Endodermal cell (in vitro differentiated cells): ENCODE data around the gene VRTN. TPM values are rescaled to one million over a fixed set of nuclear protein-coding genes. Genes with fewer than 3 reads are reported as not detected.
"Not testable (repeated sequence)": the region's sequence is repeated elsewhere in the genome, so short reads cannot be mapped to it uniquely, and the experiment has no call there.

Experiments used
- DNase-seq: peaks from one replicate; pipeline ENCODE4 v3.0.0-alpha.2; 2017
- H3K27ac ChIP-seq: 2 replicates; pipeline ENCODE4 v1.5.1; 2013; ENCODE audit warnings: mild to moderate bottlenecking, low read depth, low read length, moderate library complexity
- H3K27me3 ChIP-seq: 2 replicates; pipeline ENCODE4 v1.6.1; 2013; ENCODE audit warnings: mild to moderate bottlenecking, low read length, moderate library complexity; ENCODE audit not compliant: insufficient read depth, control insufficient read depth, poor library complexity, severe bottlenecking
- H3K36me3 ChIP-seq: 2 replicates; pipeline ENCODE4 v1.7.0; 2013; ENCODE audit warnings: mild to moderate bottlenecking, low read length, moderate library complexity; ENCODE audit not compliant: control insufficient read depth, insufficient read depth
- H3K4me1 ChIP-seq: one replicate; pipeline ENCODE4 v1.7.0; 2013; ENCODE audit warnings: low read length; ENCODE audit not compliant: control insufficient read depth, insufficient read depth
- H3K4me3 ChIP-seq: 2 replicates; pipeline ENCODE4 v1.5.1; 2013; ENCODE audit warnings: mild to moderate bottlenecking, low read length, moderate library complexity
- H3K9ac ChIP-seq: 2 replicates; pipeline ENCODE4 v1.6.1; 2013; ENCODE audit warnings: mild to moderate bottlenecking, low read length, moderate library complexity; ENCODE audit not compliant: poor library complexity, severe bottlenecking; ENCODE audit errors: extremely low read depth
- H3K9me3 ChIP-seq: 2 replicates; pipeline ENCODE4 v1.6.1; 2013; ENCODE audit warnings: mild to moderate bottlenecking, low read length, moderate library complexity; ENCODE audit not compliant: control insufficient read depth
- H3K27ac Mint-ChIP-seq: 2 replicates; pipeline ENCODE4 v1.8.0; 2020; ENCODE audit warnings: mixed read lengths
- H3K27me3 Mint-ChIP-seq: 2 replicates; pipeline ENCODE4 v1.8.0; 2021; ENCODE audit warnings: mild to moderate bottlenecking, mixed read lengths; ENCODE audit not compliant: insufficient read depth
- H3K36me3 Mint-ChIP-seq: 2 replicates; pipeline ENCODE4 v1.8.0; 2020; ENCODE audit warnings: low read depth, mixed read lengths
- H3K4me1 Mint-ChIP-seq: 2 replicates; pipeline ENCODE4 v1.8.0; 2020; ENCODE audit warnings: mixed read lengths
- H3K4me3 Mint-ChIP-seq: 2 replicates; pipeline ENCODE4 v1.8.0; 2020; ENCODE audit warnings: mild to moderate bottlenecking, moderate library complexity, mixed read lengths
- H3K9me3 Mint-ChIP-seq: 2 replicates; pipeline ENCODE4 v1.8.0; 2020; ENCODE audit warnings: mild to moderate bottlenecking, mixed read lengths
- CTCF ChIP-seq: fragments of 200-600 bp; sonication (generic); conservative IDR thresholded peaks from 2 replicates; pipeline ENCODE4 v1.5.0; 2021; ENCODE audit warnings: antibody characterized with exemption, mild to moderate bottlenecking
- WGBS, 2 experiments: methylation state at CpG; one replicate each; pipeline versions ENCODE4 v1.1.5 to v1.1.7; 2013; ENCODE audit warnings: missing lambda C conversion rate in 2 of 2, mixed read lengths in 1 of 2; ENCODE audit not compliant: insufficient coverage in 1 of 2, insufficient read length in 1 of 2; 5-methylcytosine and 5-hydroxymethylcytosine counted together
- total RNA-seq, 2 donors: library from RNA; stranded (reverse); fragmentation: NEBNext Ultra II Directional in 1 of 2; extraction: Animal tissue kit (Norgen Biotek cat#: 25700) in 1 of 2; gene quantifications; 2 replicates in 1 of 2; 3 replicates in 1 of 2; pipeline ENCODE4 v1.2.1, GENCODE V29; 2021

The VRTN gene
- total RNA-seq, 2 donors from 2014 or later = 61.8 to 108 TPM

DNA sequence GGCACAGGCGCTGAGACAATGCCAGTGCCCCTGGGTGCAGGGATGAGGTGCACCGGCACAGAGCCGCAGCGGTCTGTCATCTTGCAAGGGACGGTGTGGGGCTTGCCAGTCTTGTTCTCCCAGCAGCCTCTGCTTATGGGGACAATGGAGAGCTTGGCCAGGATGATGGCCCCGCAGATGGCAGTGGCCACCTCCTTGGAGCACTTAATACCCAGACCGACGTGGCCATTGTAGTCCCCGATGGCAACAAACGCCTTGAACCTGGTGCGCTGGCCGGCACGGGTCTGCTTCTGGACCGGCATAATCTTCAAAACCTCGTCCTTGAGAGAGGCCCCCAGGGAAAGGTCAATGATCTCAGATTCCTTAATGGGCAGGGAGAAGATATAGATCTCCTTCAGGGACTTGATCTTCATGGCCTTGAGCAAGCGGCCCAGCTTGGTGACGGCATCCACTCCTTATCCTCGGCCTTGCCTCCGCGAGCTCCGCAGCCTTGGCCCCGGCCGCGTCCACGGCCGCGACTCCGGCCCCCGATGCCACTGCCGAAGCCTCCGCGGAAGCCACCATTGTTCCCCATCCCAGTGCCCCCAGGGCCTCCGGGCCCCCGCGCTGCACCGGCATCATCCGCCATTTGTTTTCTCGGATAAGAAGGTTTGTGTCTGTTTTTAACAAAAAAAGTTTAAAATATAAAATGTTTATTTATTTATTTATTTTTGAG lies 29.9 kb downstream of the VRTN start:
- Mint-ChIP-seq H3K27ac (no peak overlapping the region), H3K4me1 (no peaks in the 10 kb centered on the region), H3K4me3 (no peak overlapping the region), H3K36me3 (no peaks in the 10 kb centered on the region), H3K27me3 (no peaks in the 10 kb centered on the region), H3K9me3 (no peaks in the 10 kb centered on the region)
- H3K4me3 ChIP-seq = no peak overlapping the region
- no peaks in the 10 kb centered on the region for H3K27me3 ChIP-seq
- no peak for TF ChIP-seq CTCF
- no peak overlapping the region for H3K9ac ChIP-seq
- no peaks in the 10 kb centered on the region for H3K4me1 ChIP-seq
- H3K27ac ChIP-seq = no peak overlapping the region
- H3K36me3 ChIP-seq = no peaks in the 10 kb centered on the region
- WGBS, 2 experiments = 95 to 98% methylated on average over 21 to 36 of the region's 38 CpGs
- DNase-seq = peak; percentile 31
- H3K9me3 ChIP-seq = no peaks in the 10 kb centered on the region

DNA sequence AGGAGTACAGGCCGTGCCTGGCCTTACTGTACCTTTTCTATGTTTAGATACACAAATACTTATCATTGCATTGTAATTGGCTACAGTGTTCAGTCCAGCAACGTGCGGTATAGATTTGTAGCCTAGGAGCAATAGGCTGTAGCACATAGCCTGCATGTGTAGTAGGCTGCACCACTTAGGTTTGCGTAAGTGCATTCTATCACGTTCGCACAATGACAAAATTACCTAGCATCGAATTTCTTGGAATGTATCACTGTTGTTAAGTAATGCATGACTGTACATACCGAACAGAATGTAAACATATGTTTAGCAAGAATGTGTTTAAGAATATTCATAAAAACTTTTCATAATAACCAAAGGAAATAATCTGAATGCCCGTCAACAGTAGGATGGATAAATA lies 31.9 kb downstream of the VRTN start:
- peak; percentile 7 for DNase-seq
- 97 to 98% methylated on average over 7 to 9 of the region's 9 CpGs for WGBS, 2 experiments
- no peaks in the 10 kb centered on the region for H3K27me3 ChIP-seq
- TF ChIP-seq CTCF = no peak
- no peak overlapping the region for H3K9ac ChIP-seq
- no peaks in the 10 kb centered on the region for H3K27me3 Mint-ChIP-seq
- H3K4me3 Mint-ChIP-seq = no peak overlapping the region
- no peak overlapping the region for H3K4me3 ChIP-seq
- H3K9me3 ChIP-seq = no peaks in the 10 kb centered on the region
- H3K27ac Mint-ChIP-seq = no peak overlapping the region
- H3K27ac ChIP-seq = no peak overlapping the region
- H3K9me3 Mint-ChIP-seq = no peaks in the 10 kb centered on the region
- no peaks in the 10 kb centered on the region for H3K36me3 Mint-ChIP-seq
- no peaks in the 10 kb centered on the region for H3K36me3 ChIP-seq
- no peaks in the 10 kb centered on the region for H3K4me1 Mint-ChIP-seq
- H3K4me1 ChIP-seq = no peaks in the 10 kb centered on the region

DNA sequence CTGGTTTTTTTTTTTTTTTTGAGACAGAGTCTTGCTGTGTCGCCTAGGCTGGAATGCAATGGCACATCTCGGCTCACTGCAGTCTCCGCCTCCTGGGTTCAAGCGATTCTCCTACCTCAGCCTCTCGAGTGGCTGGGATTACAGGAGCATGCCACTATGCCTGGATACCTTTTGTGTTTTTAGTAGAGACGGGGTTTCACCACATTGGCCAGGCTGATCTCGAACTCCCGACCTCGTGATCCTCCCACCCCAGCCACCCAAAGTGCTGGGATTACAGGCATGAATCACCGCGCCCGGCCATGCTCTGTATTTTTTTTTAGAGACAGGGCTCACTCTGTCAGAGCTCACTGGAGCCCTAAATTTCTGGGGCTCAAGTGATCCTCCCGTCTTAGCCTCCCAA lies 32.6 kb downstream of the VRTN start:
- Histone ChIP-seq H3K4me3 (no peak overlapping the region), H3K27me3 (no peaks in the 10 kb centered on the region), H3K27ac (no peak overlapping the region), H3K4me1 (no peaks in the 10 kb centered on the region), H3K36me3 (no peaks in the 10 kb centered on the region), H3K9me3 (no peaks in the 10 kb centered on the region), H3K9ac (no peak overlapping the region)
- peak; percentile 44 for DNase-seq
- H3K9me3 Mint-ChIP-seq = no peaks in the 10 kb centered on the region
- TF ChIP-seq CTCF = no peak
- no peaks in the 10 kb centered on the region for H3K36me3 Mint-ChIP-seq
- no peaks in the 10 kb centered on the region for H3K27me3 Mint-ChIP-seq
- 92 to 94% methylated on average over 12 to 13 of the region's 13 CpGs for WGBS, 2 experiments
- no peak overlapping the region for H3K27ac Mint-ChIP-seq
- H3K4me1 Mint-ChIP-seq = no peaks in the 10 kb centered on the region
- H3K4me3 Mint-ChIP-seq = no peak overlapping the region

DNA sequence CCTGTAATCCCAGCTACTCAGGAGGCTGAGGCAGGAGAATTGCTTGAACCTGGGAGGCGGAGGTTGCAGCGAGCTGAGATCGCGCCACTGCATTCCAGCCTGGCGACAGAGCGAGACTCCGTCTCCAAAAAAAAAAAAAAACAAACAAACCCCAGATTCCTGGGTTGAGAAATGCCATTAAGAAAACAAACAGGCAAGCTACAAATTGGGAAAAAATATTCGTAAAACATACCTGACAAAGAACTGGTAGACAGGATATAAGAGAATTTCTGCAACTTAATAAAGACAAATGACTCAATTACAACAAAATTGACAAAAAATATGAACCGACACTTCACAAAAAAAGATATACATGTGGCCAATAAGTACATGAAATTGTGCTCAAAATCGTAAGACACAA lies 33.3 kb downstream of the VRTN start:
- 94 to 100% methylated on average over 2 to 3 of the region's 10 CpGs for WGBS, 2 experiments

More for the DNA sequence above, 33.3 kb downstream of the VRTN start:
- not testable (repeated sequence) for H3K27me3 Mint-ChIP-seq, H3K36me3 Mint-ChIP-seq, H3K9me3 ChIP-seq, H3K27ac Mint-ChIP-seq, H3K9ac ChIP-seq, H3K4me1 ChIP-seq, H3K4me3 Mint-ChIP-seq, H3K27me3 ChIP-seq, H3K4me3 ChIP-seq, H3K36me3 ChIP-seq, DNase-seq, H3K9me3 Mint-ChIP-seq, H3K27ac ChIP-seq, H3K4me1 Mint-ChIP-seq
